Endothelial cell (in vitro differentiated cells): ENCODE results near the gene UBA5. TPM values are rescaled to one million over a fixed set of nuclear protein-coding genes. Genes with fewer than 3 reads are reported as not detected.
"Not testable (repeated sequence)": the region's sequence is repeated elsewhere in the genome, so short reads cannot be mapped to it uniquely, and the experiment has no call there.

ENCODE experiments used
- DNase-seq: peaks from one replicate; pipeline ENCODE4 v3.0.0; 2021; ENCODE audit warnings: low spot score
- H3K27ac Mint-ChIP-seq: one replicate; pipeline ENCODE4 v1.8.0; 2021; ENCODE audit warnings: mixed read lengths, inconsistent platforms; ENCODE audit not compliant: unreplicated experiment
- H3K27me3 Mint-ChIP-seq: one replicate; pipeline ENCODE4 v1.8.0; 2021; ENCODE audit warnings: mild to moderate bottlenecking, moderate library complexity, mixed read lengths, inconsistent platforms; ENCODE audit not compliant: unreplicated experiment
- H3K36me3 Mint-ChIP-seq: one replicate; pipeline ENCODE4 v1.8.0; 2021; ENCODE audit warnings: mild to moderate bottlenecking, low read depth, mixed read lengths, inconsistent platforms; ENCODE audit not compliant: unreplicated experiment
- H3K4me1 Mint-ChIP-seq: one replicate; pipeline ENCODE4 v1.8.0; 2021; ENCODE audit warnings: mild to moderate bottlenecking, mixed read lengths, inconsistent platforms; ENCODE audit not compliant: unreplicated experiment
- H3K4me3 Mint-ChIP-seq: one replicate; pipeline ENCODE4 v1.8.0; 2021; ENCODE audit warnings: mild to moderate bottlenecking, mixed read lengths, inconsistent platforms; ENCODE audit not compliant: unreplicated experiment
- H3K9me3 Mint-ChIP-seq: one replicate; pipeline ENCODE4 v1.8.0; 2021; ENCODE audit warnings: mixed read lengths, inconsistent platforms; ENCODE audit not compliant: unreplicated experiment
- long read RNA-seq: library from polyadenylated mRNA; unstranded; transcript quantifications from one replicate; pipeline ENCODE4 v2.0.0, GENCODE V29; 2020; ENCODE audit not compliant: unreplicated experiment
- total RNA-seq: library from RNA; stranded (reverse); fragmentation: NEBNext Ultra II Directional; extraction: Animal tissue kit (Norgen Biotek cat#: 25700); gene quantifications from one replicate; pipeline ENCODE4 v1.2.1, GENCODE V29; 2021; ENCODE audit not compliant: unreplicated experiment
- TF ChIP-seq, protein P1 (sequence below): fragments of 200-600 bp; sonication (generic); IDR thresholded peaks from one replicate; pipeline ENCODE4 v1.5.0; 2021; ENCODE audit warnings: antibody characterized with exemption; ENCODE audit not compliant: unreplicated experiment

The UBA5 gene
- 53.5 TPM for total RNA-seq
- long read RNA-seq, transcript UBA5-202 (12 exons, 3,705 nt): major isoform, 37 of 38 reads
- long read RNA-seq, partial matches to known transcripts: 1 of 38 reads
- long read RNA-seq, other reads (novel, unspliced or antisense): 0 of 38 reads

DNA sequence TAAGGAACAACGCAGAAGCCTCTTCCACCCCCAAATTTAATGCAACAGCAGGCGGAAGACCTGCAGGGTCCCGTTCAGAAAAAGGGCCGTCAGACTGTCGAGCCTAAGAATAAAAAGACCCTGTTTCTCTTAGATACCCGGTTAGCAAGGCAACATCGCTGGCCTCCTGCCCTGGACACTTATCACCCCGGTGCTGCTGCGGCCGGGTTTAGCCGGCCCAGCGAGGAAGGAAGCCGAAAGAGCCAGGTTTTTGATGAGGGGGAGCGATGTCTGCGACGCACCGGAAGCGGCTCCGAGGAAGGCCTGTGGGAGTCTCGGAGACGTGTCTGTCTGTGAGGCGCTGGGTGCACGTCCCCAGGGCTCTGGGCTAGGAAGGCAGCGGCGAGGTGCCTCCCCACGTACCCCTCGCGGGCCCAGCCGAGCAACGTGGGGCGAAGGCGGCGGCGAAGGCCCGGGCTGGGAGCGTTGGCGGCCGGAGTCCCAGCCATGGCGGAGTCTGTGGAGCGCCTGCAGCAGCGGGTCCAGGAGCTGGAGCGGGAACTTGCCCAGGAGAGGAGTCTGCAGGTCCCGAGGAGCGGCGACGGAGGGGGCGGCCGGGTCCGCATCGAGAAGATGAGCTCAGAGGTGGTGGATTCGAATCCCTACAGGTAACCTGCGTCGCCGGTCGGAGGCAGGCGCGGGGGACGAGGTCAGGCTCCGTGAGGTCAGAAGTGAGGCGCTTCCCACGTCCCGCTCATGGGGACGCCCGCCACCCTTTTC is at the start of gene UBA5:
Gene UBA5 (plus strand): TSS at position 278 of the 759 bp plus-strand sequence. CDS start 209 bp downstream, at position 487.
- H3K27ac Mint-ChIP-seq: peak within 1 kb of the TSS; percentile 97

GRCh38 chr3:132615301-132615700 is 44.8 kb upstream of the UBA5 start:
- not testable (repeated sequence) for H3K4me1 Mint-ChIP-seq, H3K27me3 Mint-ChIP-seq, DNase-seq, H3K27ac Mint-ChIP-seq, H3K9me3 Mint-ChIP-seq, H3K4me3 Mint-ChIP-seq
- peaks cover 15% of the 10 kb centered on the region for H3K36me3 Mint-ChIP-seq

More for the DNA sequence above, at the start of gene UBA5:
- peaks cover 61% of the 10 kb centered on the region for H3K4me1 Mint-ChIP-seq
- TF ChIP-seq, protein P1, sequence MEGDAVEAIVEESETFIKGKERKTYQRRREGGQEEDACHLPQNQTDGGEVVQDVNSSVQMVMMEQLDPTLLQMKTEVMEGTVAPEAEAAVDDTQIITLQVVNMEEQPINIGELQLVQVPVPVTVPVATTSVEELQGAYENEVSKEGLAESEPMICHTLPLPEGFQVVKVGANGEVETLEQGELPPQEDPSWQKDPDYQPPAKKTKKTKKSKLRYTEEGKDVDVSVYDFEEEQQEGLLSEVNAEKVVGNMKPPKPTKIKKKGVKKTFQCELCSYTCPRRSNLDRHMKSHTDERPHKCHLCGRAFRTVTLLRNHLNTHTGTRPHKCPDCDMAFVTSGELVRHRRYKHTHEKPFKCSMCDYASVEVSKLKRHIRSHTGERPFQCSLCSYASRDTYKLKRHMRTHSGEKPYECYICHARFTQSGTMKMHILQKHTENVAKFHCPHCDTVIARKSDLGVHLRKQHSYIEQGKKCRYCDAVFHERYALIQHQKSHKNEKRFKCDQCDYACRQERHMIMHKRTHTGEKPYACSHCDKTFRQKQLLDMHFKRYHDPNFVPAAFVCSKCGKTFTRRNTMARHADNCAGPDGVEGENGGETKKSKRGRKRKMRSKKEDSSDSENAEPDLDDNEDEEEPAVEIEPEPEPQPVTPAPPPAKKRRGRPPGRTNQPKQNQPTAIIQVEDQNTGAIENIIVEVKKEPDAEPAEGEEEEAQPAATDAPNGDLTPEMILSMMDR: no peak
- no peaks in the 10 kb centered on the region for H3K36me3 Mint-ChIP-seq
- H3K27me3 Mint-ChIP-seq: no peaks in the 10 kb centered on the region
- no peaks in the 10 kb centered on the region for H3K9me3 Mint-ChIP-seq
- peak within 1 kb of the TSS; percentile 97 for H3K4me3 Mint-ChIP-seq
- peak; percentile 50 for DNase-seq

DNA sequence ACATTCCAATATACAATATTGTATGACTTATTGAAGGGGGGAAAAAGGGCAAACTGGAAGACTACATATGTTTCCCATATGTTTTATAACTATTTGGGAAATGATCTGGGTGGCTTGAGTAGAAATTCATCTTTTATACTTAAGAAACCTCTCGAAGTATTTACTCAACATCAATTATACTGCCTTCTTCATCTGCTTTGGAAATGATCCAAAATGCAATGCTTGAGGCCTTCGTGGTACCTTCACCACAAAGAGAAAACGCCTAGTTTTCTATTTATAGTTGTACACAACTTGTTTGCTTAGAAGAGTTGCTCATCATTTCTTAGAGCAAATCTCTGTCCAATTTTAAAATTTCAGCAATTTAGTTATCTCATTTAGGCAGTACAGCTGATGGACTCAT is 44.2 kb upstream of the UBA5 start:
- Mint-ChIP-seq H3K4me3 (no peak overlapping the region), H3K27me3 (peaks cover 2% of the 10 kb centered on the region), H3K27ac (no peak overlapping the region), H3K4me1 (peaks cover 7% of the 10 kb centered on the region), H3K9me3 (no peaks in the 10 kb centered on the region), H3K36me3 (peaks cover 18% of the 10 kb centered on the region)
- TF ChIP-seq, protein P1: no peak
- no peak for DNase-seq

- no peak overlapping the region for H3K27ac Mint-ChIP-seq
- H3K36me3 Mint-ChIP-seq: peaks cover 23% of the 10 kb centered on the region
- peaks cover 16% of the 10 kb centered on the region for H3K4me1 Mint-ChIP-seq
- no peak for DNase-seq
- H3K9me3 Mint-ChIP-seq: no peaks in the 10 kb centered on the region
- TF ChIP-seq, protein P1: no peak
- no peak overlapping the region for H3K4me3 Mint-ChIP-seq
- H3K27me3 Mint-ChIP-seq: peaks cover 2% of the 10 kb centered on the region
Observed at GRCh38 chr3:132616780-132617179, 43.3 kb upstream of the UBA5 start.

GRCh38 chr3:132622148-132622547 is 38.0 kb upstream of the UBA5 start:
- Mint-ChIP-seq H3K4me1 (peaks cover 28% of the 10 kb centered on the region), H3K9me3 (no peaks in the 10 kb centered on the region), H3K4me3 (no peak overlapping the region), H3K36me3 (peaks cover 14% of the 10 kb centered on the region), H3K27ac (no peak overlapping the region), H3K27me3 (no peaks in the 10 kb centered on the region)
- DNase-seq: no peak
- TF ChIP-seq, protein P1: no peak
